HL-60 (cell line): ENCODE results near the gene NR2E1.

ENCODE experiments used
- GABPA ChIP-seq: IDR thresholded peaks from 2 replicates; pipeline ENCODE4 v1.6.1; 2012; ENCODE audit warnings: low read depth
- POLR2AphosphoS5 ChIP-seq: IDR thresholded peaks from 2 replicates; pipeline ENCODE4 v1.6.1; 2012; ENCODE audit warnings: low read depth
- TF ChIP-seq, protein P1 (sequence below): IDR thresholded peaks from one replicate; pipeline ENCODE4 v1.5.1; 2011; ENCODE audit warnings: low read length, control low read depth, inconsistent platforms; ENCODE audit not compliant: insufficient read depth

DNA sequence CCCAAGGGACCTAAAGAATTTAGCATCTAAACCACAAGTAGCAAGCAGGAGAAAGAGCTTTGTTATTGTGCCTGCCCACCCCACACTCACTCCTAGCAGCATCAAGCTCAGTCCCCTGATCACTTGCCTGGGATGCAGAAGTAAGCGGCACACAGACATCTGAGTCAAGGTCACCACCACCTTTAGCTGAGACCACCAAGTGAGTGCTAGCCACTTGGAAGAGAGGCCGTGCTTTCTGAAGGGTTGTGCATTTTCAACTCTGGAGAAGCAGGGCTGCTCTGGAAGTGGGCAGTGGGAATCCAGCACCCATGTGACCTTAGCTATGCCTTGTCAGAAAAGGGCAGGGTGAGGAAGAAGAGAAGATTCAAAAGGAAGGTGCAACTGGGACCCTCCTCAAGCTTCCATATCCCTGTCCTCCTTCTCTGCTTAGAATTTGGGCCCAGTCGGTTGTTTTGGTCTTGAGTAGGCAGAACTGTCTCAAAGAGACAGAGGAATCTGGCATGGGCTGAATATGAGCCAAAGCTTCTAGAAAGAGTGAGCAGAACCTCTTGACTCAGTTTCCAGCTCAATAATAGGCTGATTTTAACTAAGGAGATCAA, 6.2 kb downstream of the NR2E1 start:
- TF ChIP-seq, protein P1, sequence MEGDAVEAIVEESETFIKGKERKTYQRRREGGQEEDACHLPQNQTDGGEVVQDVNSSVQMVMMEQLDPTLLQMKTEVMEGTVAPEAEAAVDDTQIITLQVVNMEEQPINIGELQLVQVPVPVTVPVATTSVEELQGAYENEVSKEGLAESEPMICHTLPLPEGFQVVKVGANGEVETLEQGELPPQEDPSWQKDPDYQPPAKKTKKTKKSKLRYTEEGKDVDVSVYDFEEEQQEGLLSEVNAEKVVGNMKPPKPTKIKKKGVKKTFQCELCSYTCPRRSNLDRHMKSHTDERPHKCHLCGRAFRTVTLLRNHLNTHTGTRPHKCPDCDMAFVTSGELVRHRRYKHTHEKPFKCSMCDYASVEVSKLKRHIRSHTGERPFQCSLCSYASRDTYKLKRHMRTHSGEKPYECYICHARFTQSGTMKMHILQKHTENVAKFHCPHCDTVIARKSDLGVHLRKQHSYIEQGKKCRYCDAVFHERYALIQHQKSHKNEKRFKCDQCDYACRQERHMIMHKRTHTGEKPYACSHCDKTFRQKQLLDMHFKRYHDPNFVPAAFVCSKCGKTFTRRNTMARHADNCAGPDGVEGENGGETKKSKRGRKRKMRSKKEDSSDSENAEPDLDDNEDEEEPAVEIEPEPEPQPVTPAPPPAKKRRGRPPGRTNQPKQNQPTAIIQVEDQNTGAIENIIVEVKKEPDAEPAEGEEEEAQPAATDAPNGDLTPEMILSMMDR, result no peak
- TF ChIP-seq POLR2AphosphoS5 (no peak), GABPA (no peak)
